Non-pigmented ciliary epithelial cell (primary cell): ENCODE measurements around the gene BUD23.
A peak's percentile ranks its signal among the peaks of the same experiment; 100 is the strongest.
"Not testable (repeated sequence)": the region's sequence is repeated elsewhere in the genome, so short reads cannot be mapped to it uniquely, and the experiment has no call there.

Experiments used
- DNase-seq: peaks from one replicate; pipeline ENCODE4 v3.0.0-alpha.2; 2010; ENCODE audit warnings: low read depth

BUD23 gene

DNA sequence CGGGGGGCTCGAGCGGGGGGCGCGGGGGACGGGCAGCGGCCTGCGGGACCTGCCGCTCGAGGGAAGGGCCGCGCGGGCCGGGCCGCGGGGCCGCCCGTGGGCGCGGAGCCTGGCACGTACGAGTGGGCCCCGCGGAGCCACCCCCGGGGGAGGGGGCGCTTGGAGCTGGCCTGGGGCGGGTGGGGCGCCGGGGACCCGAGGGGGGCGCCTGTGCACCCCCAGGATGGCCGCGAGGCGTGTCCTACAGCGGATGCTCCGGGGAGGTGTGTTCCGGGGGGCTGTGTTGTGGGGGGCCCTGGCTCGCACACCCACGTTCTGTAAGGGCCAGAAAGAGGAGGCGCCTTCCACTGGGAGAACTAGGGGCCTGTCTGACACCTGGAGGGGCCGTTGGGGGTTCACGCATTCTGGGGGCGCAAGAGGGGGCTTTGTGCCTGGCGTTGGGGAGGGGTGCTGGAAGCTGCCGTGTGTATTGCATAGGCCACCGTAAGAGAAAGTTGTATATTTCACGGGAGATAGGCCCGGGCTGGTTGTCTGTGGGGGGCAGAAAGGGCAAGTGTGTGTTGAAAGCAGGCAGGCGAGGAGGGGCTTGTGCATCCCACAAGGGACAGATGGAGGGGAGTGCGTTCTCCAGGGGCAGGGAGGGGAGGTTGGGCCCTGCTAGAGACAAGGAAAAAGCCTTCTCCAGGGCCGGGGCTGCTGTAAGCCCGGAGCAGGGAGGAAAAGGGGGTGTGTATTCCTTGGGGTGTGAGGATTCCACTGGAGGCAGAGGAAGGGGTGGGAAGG is 15.1 kb upstream of the BUD23 start:
- DNase-seq, result no peak

DNA sequence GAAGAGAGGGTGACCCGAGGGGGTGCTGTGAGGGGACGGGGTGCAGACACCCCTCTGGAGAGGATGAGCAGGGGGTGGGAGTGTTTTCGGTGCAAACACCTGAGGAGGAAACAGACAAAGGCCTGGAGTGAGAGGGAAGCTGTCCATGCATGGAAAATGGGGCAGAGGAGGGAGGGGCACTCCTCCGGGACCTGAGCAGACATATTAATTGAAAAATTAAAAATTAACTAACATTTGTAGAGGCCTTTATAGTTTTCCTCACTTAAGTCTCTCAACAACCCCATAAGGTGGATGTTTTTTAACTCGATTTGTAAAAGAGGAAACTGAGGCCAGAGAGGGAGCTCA is 14.5 kb upstream of the BUD23 start:
- DNase-seq, result no peak

DNA sequence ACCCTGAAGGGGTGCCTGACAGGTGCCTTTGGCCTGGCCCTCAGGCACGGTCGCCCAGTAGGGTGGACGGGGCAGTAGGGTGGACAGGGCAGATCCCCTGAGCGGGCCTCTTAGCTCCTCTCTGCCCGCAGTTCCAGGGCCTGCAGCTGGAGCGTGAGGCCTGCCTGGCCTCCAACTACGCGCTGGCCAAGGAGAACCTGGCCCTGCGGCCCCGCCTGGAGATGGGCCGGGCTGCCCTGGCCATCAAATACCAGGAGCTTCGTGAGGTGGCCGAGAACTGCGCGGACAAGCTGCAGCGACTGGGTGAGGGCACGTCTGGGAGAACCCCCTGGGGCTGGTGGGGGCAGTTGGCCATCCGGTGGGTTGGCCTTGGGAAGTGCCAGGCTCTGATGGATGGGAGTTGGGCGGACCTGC is 14.1 kb upstream of the BUD23 start:
- no peak for DNase-seq

DNA sequence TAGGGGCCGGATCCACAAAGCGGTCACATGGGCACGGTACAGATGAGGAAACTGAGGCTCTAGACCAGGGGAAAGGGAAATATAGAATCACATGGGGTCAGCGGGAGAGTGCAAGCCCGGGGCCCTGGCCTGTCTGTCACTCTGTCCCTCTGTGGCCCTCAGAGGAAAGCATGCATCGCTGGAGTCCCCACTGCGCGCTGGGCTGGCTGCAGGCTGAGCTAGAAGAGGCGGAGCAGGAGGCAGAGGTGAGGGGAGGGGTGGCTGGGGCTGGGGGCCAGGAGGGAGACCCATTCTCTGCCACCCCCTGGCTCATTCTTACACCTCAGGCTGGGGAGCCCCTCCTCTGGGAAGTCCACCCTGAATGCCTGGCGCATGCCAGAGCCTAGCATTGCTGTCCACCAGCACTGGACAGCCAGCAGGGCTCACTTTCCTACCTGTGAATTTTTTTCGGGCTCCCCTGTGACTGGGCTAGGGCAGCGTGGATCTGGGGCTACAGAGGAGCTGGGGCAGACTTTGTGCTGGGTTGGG is 13.5 kb upstream of the BUD23 start:
- no peak for DNase-seq

DNA sequence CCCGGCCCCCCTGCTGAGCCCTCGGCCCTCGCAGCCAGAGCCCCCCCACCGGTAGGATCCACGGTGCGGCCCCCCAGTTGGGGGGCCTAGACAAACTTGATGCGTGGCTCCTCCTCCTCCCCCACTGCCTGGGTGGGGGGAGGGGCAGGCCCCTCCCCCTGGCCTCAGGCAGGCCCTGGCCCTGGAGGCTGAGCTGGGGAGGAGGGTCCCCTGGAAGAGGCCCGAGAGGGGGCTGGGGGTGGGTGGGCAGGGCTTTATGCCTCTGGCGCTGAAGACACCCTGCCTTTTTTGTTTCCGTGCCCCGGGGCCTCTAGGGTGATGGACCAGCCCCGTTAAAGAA is 12.1 kb upstream of the BUD23 start:
- no peak for DNase-seq

DNA sequence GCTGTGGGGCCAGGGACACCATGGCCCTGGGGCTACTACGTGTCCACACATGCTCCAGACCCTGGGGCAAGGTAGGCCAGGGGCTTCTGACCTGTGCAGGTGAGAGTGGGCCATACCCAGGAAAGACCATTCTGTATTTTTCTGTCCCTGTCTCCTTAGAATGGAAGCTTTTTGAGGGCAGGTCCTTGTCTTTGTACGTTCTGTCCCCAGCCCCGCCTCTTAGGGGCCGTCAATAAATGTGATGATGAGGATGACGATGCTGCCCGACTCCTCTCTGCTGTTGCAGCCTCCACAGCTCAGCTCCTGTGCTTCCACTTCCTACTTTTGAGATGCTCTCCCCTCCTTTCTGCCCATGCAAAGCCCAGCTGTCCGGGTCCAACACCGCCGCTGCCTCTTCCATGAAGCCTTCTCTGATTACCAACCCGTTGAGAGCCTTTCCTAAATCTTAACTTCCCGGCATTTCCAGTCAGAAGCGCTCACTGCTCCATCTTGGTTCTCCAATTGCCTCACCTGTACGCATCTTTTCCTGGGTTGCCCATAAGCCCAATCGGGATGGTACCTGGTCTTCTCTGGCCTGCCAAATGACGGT is 11.4 kb upstream of the BUD23 start:
- DNase-seq, result no peak

DNA sequence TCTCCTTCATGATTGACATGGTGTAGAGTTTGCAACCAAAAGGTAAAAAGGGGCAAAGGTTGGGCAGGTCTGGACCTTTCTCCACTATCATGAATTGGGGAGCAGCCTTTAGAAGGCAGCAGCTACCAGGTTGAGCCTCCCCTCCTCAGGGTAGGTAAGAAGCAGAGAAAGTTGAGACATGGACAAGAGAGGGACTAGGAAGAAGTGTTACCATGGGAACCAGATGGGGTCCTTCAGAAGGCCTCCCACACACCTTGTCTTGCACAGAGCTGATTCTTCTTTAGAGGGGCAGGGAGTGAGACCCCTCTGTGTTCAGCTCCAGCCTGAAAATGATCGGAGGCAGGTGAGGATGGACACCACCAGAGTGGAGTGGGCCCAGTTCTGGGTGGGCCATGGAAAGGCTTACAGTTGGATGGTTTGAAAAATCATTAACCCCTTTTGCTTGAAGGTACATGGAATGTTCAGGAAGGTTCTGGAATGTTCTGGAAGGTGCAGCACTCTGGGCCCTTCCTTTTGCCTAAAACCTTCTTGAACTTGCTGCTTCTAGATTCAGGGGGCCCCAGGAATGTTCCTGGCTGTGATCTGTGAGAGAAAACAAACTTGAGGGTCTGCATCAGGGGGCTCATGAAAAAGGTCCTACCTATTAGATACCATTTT is 8.8 kb upstream of the BUD23 start:
- DNase-seq, result no peak

DNA sequence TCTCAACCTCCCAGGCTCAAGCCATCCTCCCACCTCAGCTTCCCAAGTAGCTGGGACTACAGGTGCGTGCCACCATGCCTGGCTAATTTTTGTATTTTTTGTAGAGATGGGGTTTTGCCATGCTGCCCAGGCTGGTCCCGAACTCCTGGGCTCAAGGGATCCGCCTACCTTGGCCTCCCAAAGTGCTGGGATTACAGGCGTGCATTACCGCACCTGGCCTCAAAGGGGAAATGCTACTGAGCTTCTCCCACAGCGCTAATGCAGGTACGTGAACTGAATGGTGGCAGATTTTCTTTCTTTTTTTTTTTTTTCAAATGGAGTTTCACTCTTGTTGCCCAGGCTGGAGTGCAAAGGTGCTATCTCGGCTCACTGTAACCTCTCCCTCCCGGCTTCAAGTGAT is 7.3 kb upstream of the BUD23 start:
- DNase-seq, result not testable (repeated sequence)

DNA sequence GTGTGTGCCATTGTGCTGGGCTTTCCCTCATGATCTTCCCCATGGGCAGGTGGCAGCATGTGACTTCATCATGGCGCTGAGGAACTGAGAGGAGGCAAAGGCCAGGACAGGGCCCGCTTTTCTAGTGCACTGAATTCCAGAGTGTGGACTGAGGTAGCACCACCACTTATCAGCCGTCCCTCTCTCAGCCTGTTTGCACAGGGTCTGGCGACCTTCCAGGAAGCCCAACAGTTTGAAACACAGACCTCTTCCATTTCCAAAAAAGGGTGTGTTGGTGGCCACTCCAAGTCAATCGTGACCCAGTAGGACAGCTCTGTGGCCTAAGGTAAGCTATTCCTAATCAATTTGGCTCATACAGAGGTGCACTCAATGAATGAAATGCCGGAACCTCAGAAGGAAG is 4.5 kb upstream of the BUD23 start:
- DNase-seq, result no peak

DNA sequence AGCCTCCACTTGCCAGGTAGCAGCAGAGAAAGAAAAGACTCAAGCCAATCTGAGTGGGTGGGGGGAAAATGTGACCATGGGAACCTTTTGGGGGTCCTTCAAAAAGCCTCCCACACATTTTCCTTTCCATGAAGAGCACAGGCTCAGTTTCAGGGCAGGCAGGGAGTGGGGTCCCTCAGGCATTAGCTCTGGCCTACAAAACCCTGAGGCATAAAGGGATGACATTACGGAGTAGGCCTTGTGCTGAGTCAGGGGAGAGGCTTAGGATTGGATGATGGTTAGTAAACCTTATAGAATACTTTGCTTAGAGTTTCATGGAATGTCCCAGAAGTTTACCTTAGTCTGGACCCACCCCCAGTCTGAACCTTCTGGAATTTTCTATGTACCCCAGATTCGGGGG is 3.7 kb upstream of the BUD23 start:
- no peak for DNase-seq

DNA sequence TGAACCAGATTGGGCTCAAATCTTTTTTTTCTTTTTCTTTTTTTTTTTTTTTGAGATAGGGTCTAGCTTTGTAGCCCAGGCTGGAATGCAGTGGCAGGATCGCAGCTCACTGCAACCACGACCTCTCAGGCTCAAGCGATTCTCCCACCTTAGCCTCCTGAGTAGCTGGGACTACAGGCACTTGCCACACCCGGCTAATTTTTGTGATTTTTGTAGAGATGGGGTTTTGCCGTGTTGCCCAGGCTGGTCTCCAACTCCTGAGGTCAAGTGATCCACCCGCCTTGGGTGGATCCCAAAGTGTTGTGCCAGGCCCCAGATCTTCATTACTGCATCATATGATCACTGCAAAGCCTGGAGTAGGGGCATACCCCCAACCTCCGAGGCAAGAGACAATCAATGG is 2.9 kb upstream of the BUD23 start:
- no peak for DNase-seq

DNA sequence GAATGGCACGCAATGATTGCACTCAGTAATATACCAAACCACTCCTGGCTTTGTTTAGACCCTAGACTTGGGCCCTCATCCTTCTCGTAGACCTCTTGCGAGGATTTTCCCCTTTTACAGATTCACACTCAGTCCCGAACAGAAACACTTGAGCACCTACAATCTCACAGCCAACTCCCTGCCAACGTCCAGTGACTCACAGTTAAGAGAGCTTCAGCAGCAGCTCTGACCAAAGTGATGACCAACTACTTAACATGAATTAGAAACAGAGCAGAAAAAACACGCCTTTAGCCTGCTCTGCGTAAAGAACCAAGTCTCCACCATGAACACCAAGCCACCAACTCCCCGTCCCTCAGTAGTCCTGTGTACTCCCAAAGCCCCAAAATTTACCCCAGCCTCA is 2.4 kb upstream of the BUD23 start:
- peak; percentile 36 for DNase-seq

DNA sequence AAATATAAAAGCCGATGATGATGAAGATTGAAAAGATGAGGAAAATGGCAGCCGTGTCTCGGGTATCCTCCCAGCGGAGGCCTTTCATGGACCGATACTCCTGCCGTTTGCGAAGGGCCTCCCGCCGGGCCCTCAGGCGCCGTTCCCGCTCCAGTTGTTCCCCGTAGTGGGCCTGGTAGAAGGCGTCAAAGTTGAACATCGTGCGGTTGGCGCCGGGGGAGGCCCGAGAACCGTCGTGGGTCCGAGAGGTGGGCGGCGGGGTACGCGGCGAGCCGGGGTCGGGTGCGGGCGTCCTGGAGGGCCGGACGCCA is 697 bp upstream of the BUD23 start:
- no peak for DNase-seq

DNA sequence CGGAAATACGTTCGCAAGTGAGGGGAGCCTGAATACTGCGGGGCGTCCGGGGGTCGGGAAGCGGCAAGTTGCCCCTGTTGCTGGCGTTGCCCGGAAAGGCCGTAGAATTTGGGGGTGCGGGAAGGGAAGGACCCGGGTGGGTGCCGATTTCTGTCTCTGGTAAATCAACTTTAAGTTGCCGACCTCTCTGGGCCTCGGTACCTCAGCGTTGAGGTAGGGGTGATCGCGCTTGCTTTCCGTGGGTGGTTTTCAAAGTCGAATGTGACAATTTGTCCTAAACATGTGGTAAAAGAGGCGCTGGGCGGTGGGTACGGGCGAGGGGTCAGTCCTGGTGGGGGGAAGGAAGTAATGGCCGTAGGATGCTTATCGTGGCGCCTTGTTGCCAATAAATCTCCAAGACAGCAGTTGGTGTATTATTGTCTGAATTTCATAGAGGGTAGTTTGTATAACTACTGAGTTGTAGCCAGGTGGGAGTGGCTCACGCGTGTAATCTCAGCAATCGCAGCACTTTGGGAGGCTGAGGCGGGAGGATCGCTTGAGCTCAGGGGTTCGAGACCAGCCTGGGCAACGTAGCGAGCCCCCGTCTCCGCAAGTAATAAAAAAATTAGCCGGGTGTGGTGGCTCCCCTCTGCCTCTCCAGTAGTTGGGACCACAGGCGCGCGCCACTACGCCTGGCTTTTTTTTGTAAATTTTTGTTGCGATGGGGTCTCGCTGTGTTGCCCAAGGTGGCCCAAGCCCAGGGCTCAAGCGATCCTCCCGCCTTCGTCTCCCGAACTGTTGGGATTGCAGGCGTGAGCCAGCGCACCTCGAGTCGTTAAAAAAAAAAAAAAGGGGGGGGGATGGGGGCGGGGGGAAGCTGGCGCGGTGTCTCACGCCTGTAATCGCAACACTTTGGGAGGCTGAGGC is 644 bp downstream of the BUD23 start:
- no peak for DNase-seq

DNA sequence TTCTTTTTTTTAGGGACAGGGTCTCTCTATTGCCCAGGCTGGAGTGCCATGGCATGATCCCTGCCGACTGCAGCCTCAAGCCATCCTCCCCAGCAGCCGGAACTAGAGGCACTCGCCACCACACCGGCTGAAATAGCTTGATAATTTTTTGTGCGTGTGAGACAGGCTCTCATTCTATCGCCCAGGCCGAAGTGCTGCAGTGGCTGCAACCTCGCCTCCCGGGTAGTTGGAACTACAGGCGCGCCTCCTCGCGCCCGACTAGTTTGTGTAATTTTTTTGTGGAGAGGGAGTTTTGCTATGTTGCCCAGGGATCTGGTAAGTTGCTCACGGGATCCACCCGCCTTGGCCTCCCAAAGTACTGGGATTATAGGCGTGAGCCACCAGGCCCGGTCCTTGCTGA is 1.9 kb downstream of the BUD23 start:
- no peak for DNase-seq

DNA sequence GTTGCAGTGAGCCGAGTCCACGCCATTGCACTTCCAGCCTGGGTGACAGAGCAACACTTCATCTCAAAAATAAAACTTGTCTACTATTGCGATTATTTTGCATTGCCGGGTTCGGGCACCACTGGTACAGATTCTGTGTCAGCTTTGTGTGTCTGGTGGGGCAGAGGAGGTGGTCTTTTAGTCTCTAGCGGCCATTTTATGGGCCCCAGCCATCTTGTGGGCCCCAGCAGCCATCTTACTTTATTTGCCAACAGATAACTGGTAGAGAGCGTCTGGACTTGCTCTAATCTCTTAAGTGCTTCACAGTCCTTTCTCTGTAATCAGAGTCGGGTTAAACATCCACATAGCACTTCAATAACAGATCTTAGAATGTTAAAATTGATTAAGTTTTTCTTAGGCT is 4.9 kb downstream of the BUD23 start:
- no peak for DNase-seq

DNA sequence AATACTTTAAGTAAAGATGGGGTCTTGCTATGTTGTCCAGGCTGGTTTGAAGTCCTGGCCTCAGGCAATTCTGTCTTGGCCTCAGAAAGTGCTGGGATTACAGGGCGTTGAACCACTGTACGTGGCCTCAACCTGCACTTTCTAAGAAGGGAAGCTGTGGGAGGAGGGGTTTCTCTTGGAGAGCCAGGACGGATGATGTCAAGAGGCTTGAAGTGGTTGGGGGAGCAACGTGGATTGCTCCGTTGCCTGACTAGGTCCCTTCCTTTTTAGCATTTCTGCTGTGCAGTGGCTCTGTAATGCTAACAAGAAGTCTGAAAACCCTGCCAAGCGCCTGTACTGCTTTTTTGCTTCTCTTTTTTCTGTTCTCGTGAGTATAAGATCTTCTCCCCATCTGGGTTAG is 7.2 kb downstream of the BUD23 start:
- DNase-seq, result no peak

DNA sequence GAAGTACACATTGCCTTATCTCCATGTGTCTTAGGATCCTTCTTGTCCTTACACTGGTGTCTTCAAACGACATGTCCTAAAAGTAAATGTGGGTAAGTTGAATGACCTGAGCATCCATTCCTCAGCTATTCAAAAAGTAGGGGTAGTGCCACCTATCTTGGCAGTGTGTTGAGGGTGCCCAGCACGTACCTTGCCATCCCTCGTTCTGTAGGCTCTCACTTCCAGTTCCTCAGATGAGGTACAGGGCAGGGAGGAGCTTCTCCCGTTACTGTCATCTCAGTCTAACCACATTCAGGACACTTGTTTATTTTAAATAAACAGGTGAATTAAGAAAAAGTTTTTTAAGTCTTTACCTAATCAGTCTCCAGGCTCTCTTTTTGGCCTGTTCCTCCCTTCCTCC is 13.0 kb downstream of the BUD23 start:
- DNase-seq, result no peak

DNA sequence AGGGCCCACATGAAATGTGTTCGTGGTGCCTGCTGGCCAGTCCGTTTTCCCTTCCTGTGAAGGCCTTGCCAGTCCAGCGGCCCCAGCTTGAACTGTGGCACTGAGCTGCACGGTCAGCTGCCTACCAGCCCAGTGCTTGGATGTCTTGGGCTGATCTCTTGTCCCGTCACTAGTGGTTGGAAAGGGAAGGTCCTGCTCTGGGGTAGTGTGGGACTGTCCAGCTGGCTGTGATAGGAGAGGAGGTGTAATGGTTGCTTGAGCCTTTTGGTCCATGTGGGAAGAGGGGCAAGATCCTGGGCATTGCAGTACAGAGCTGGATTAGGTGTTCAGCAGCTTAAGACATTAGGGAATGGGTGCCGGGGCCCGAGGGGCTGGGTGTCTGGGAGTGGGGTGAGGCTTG is 15.0 kb downstream of the BUD23 start:
- no peak for DNase-seq

DNA sequence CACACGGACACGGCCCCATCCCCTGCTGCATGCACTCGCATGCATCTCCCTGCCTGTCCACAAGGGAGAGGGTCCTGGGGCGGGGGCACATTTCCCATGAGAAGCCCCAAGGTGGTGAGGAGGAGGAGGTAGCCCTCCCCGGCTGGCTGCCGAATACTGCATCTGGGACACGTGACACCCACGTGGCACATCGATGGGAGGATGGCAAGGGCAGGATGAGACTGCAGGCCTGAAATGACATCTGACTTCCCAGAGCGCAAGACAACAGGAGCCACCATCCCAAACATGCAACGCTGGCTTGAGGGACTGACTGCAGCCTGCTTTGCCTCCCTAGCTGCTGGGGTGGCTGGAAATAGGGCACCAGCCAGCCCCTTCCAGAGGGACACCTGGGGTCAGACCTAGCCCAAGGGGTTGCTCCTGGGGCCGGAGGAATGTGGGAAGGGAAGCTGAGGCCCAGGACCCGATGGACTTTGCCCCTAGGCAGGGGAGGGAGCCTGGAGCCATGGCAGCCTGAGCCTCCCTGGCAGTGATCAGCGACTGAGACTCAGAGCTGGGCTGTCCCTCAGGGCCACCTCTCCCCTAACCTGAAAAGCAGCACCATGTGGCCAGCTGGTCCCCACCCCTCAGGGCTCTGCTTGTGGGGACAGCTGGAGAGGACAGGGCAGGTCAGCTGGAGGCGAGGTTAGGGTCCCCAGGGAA is 16.1 kb downstream of the BUD23 start:
- DNase-seq, result no peak

DNA sequence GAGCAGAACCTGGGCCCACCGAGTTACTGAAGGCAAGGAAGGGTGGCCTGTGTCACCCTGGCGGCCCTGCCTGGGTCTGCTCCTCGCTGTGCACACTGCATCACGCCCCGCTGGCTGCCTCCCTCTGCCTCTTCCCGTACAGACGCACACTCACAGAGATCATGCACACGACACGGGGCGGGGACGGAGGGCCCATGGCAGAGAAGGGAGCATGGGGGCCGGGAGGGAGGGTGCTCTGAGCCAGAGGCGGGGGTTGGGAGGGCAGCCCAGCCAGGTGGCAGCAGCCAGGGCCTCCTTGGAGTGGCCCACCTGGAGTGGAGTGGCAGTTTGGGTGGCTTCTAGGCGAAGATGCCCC is 16.6 kb downstream of the BUD23 start:
- DNase-seq, result no peak

DNA sequence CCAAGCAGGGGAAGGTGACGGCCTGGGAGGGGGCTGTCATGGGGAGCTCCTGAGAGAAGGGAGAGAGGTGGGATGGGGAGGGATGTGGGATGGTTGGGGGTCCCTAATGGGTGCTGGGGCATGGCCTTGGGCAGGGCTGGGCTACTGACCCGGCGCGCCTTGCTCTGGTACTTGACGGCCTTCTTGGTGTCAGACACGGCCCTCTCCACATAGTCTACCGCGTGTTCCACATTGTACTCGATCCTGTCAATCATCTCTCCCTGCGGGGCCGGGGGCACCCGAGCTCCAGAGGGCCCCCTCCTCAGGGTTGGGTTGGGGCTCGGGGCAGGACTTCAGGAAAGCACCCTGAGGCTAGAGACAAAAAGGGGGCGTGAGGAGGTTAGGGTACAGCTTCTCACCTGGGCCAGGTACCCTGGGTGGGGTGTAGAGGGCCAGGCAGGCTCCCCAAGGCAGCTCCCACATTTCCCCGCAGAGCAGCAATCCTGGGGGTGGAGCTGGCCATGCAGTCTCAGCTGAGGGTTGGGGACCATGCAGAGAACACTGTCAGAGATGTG is 17.3 kb downstream of the BUD23 start:
- DNase-seq, result no peak
